Gastrocnemius medialis (tissue), 4 donors: ENCODE measurements around the gene ATP9B.

ENCODE experiments used
- CTCF ChIP-seq, 5 experiments: fragments of 450-650 bp in 3 of 5; fragments of 200-600 bp in 2 of 5; sonication (generic) in 2 of 5; IDR thresholded peaks in 4 of 5; conservative IDR thresholded peaks in 1 of 5; 1 replicate in 4 of 5; 2 replicates in 1 of 5; pipeline ENCODE4 v1.5.1; 2016 to 2019; ENCODE audit warnings: antibody characterized with exemption in 5 of 5, mild to moderate bottlenecking in 3 of 5, moderate library complexity in 3 of 5
- POLR2A ChIP-seq, 2 donors: fragments of 450-650 bp; IDR thresholded peaks; one replicate each; pipeline ENCODE4 v1.6.1; 2017; ENCODE audit warnings: antibody characterized with exemption in 2 of 2, mild to moderate bottlenecking in 2 of 2, moderate library complexity in 2 of 2

GRCh38 chr18:79392226-79392625 is 323.0 kb downstream of the ATP9B start:
- TF ChIP-seq CTCF (IDR thresholded peaks at IDR 0.05 in 4 of 5, conservative IDR thresholded peaks at IDR 0.05 in 1 of 5) (no peak), POLR2A (IDR thresholded peaks at IDR 0.05) (no peak)
